ENCODE data around the gene DPYSL4. TPM values are rescaled to one million over a fixed set of nuclear protein-coding genes. Genes with fewer than 3 reads are reported as not detected.

Gene DPYSL4
- total and polyA plus RNA-seq, 2 experiments from 2014 or later: 10.6 to 23.9 TPM

DNA sequence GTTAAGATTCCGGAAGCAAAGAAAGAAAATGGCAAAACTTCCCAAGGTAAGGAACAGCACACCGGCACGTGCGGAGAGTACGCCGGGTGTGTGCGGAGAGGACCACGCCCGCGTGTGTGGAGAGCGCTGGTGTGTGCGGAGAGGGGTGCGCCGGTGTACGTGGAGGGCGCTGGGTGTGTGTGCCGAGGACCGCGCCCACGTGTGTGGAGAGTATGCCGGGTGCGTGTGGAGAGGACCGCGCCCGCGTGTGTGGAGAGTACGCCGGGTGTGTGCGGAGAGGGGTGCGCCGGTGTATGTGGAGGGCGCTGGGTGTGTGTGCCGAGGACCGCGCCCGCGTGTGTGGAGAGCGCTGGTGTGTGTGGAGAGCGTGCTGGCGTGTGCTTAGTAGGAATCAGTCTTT, 48.6 kb upstream of the DPYSL4 start:
- no peak for DNase-seq (ENCODE audit: low spot score)

More for the DNA sequence above, 48.6 kb upstream of the DPYSL4 start:
- Mint-ChIP-seq H3K4me3 (no peak overlapping the region), H3K27me3 (ENCODE audit: insufficient read depth, low read depth, poor library complexity) (peaks cover 7% of the 10 kb centered on the region), H3K4me1 (peaks cover 9% of the 10 kb centered on the region), H3K27ac (no peak overlapping the region), H3K36me3 (ENCODE audit: low read depth) (no peaks in the 10 kb centered on the region), H3K9me3 (no peaks in the 10 kb centered on the region)
- ATAC-seq: no peak
- no peaks in the 10 kb centered on the region for H3F3A ChIP-seq (replicated peaks; ENCODE audit: low read depth)
- H3K27me3 ChIP-seq (ENCODE audit: insufficient read depth): no peaks in the 10 kb centered on the region
- no peak overlapping the region for H3K4me3 ChIP-seq
- no peaks in the 10 kb centered on the region for H3K36me3 ChIP-seq (ENCODE audit: insufficient read depth)
- H3K27ac ChIP-seq (ENCODE audit: low read depth): no peak overlapping the region
- H4K20me1 ChIP-seq (replicated peaks; ENCODE audit: insufficient read depth): no peaks in the 10 kb centered on the region
- TF ChIP-seq STAT1 (IDR thresholded peaks at IDR 0.05; ENCODE audit: unreplicated experiment): no peak
- TF ChIP-seq, protein P1, sequence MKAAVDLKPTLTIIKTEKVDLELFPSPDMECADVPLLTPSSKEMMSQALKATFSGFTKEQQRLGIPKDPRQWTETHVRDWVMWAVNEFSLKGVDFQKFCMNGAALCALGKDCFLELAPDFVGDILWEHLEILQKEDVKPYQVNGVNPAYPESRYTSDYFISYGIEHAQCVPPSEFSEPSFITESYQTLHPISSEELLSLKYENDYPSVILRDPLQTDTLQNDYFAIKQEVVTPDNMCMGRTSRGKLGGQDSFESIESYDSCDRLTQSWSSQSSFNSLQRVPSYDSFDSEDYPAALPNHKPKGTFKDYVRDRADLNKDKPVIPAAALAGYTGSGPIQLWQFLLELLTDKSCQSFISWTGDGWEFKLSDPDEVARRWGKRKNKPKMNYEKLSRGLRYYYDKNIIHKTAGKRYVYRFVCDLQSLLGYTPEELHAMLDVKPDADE (IDR thresholded peaks at IDR 0.05): no peak
- TF ChIP-seq ZNF114 (CRISPR knock-in tag; IDR thresholded peaks at IDR 0.05): no peak
- TF ChIP-seq JUNB (IDR thresholded peaks at IDR 0.05; ENCODE audit: unreplicated experiment): no peak
- TF ChIP-seq ZNF462 (CRISPR knock-in tag; IDR thresholded peaks at IDR 0.05): no peak
- TF ChIP-seq, protein P2, sequence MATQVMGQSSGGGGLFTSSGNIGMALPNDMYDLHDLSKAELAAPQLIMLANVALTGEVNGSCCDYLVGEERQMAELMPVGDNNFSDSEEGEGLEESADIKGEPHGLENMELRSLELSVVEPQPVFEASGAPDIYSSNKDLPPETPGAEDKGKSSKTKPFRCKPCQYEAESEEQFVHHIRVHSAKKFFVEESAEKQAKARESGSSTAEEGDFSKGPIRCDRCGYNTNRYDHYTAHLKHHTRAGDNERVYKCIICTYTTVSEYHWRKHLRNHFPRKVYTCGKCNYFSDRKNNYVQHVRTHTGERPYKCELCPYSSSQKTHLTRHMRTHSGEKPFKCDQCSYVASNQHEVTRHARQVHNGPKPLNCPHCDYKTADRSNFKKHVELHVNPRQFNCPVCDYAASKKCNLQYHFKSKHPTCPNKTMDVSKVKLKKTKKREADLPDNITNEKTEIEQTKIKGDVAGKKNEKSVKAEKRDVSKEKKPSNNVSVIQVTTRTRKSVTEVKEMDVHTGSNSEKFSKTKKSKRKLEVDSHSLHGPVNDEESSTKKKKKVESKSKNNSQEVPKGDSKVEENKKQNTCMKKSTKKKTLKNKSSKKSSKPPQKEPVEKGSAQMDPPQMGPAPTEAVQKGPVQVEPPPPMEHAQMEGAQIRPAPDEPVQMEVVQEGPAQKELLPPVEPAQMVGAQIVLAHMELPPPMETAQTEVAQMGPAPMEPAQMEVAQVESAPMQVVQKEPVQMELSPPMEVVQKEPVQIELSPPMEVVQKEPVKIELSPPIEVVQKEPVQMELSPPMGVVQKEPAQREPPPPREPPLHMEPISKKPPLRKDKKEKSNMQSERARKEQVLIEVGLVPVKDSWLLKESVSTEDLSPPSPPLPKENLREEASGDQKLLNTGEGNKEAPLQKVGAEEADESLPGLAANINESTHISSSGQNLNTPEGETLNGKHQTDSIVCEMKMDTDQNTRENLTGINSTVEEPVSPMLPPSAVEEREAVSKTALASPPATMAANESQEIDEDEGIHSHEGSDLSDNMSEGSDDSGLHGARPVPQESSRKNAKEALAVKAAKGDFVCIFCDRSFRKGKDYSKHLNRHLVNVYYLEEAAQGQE (IDR thresholded peaks at IDR 0.05; ENCODE audit: unreplicated experiment): no peak
- no peak for TF ChIP-seq CREB1 (CRISPR knock-in tag; IDR thresholded peaks at IDR 0.05; ENCODE audit: low read depth)
- no peak for TF ChIP-seq ZNF331 (CRISPR knock-in tag; IDR thresholded peaks at IDR 0.05; ENCODE audit: low read depth)
- no peak for TF ChIP-seq CTCF (conservative IDR thresholded peaks at IDR 0.05; ENCODE audit: low read depth in 2 of 2)
- TF ChIP-seq EZH2phosphoT487 (IDR thresholded peaks at IDR 0.05; ENCODE audit: unreplicated experiment): no peak
- no peak for TF ChIP-seq POLR2AphosphoS5 (IDR thresholded peaks at IDR 0.05; ENCODE audit: low read depth)
- no peak for TF ChIP-seq EZH2 (IDR thresholded peaks at IDR 0.05; ENCODE audit: low read depth, unreplicated experiment)
- TF ChIP-seq NANOG (IDR thresholded peaks at IDR 0.05; ENCODE audit: borderline replicate concordance): no peak
- no peaks in the 10 kb centered on the region for H3K9me2 ChIP-seq (ENCODE audit: insufficient read depth)
- H3K4me1 ChIP-seq (ENCODE audit: insufficient read depth): peaks cover 2% of the 10 kb centered on the region; the same call in 1 of the 2 replicates
- no peak overlapping the region for H2AFZ ChIP-seq
- no peak overlapping the region for H3K4me2 ChIP-seq
- no peaks in the 10 kb centered on the region for H3K79me2 ChIP-seq (replicated peaks; ENCODE audit: insufficient read depth)

Measured in GM23338 (cell line).